Osteoblast (primary cell): ENCODE results near the gene AGPS. TPM values are rescaled to one million over a fixed set of nuclear protein-coding genes. Genes with fewer than 3 reads are reported as not detected.

Experiments used
- DNase-seq: peaks from one replicate; pipeline ENCODE4 v3.0.0; 2011; ENCODE audit warnings: low spot score, mixed read lengths; ENCODE audit not compliant: insufficient read length; ENCODE audit errors: missing footprints
- H2AFZ ChIP-seq: 2 replicates; pipeline ENCODE4 v1.6.0; 2011; ENCODE audit warnings: mild to moderate bottlenecking, low read length
- H3K27ac ChIP-seq: 2 replicates; pipeline ENCODE4 v1.5.1; 2011; ENCODE audit warnings: mild to moderate bottlenecking, low read depth, low read length, moderate library complexity
- H3K27me3 ChIP-seq: 2 replicates; pipeline ENCODE4 v1.6.0; 2012; ENCODE audit warnings: mild to moderate bottlenecking, control low read depth, inconsistent platforms, low read length, moderate library complexity; ENCODE audit not compliant: insufficient read depth
- H3K36me3 ChIP-seq: 2 replicates; pipeline ENCODE4 v1.5.1; 2011; ENCODE audit warnings: mild to moderate bottlenecking, low read length, control low read depth, moderate library complexity; ENCODE audit not compliant: insufficient read depth
- H3K4me1 ChIP-seq: 2 replicates; pipeline ENCODE4 v1.5.1; 2011; ENCODE audit warnings: mild to moderate bottlenecking, low read length, control low read depth, moderate library complexity; ENCODE audit not compliant: insufficient read depth
- H3K4me2 ChIP-seq: 2 replicates; pipeline ENCODE4 v1.6.0; 2011; ENCODE audit warnings: mild to moderate bottlenecking, low read length; ENCODE audit not compliant: insufficient read depth
- H3K4me3 ChIP-seq: fragments of 200-600 bp; sonication (generic); 3 replicates; pipeline ENCODE4 v1.5.1; 2012; ENCODE audit warnings: mild to moderate bottlenecking, low read length, inconsistent platforms; ENCODE audit not compliant: insufficient read depth
- H3K79me2 ChIP-seq: 2 replicates; pipeline ENCODE4 v1.6.0; 2012; ENCODE audit warnings: mild to moderate bottlenecking, low read length, control low read depth, inconsistent platforms; ENCODE audit not compliant: insufficient read depth
- H3K9me3 ChIP-seq: 2 replicates; pipeline ENCODE4 v1.5.1; 2011; ENCODE audit warnings: low read depth, low read length, control low read depth
- H4K20me1 ChIP-seq: 2 replicates; pipeline ENCODE4 v1.6.0; 2012; ENCODE audit warnings: mild to moderate bottlenecking, low read length, control low read depth; ENCODE audit not compliant: insufficient read depth
- total RNA-seq: library from RNA; depleted of rRNA; stranded (reverse); fragments of >200 nt; gene quantifications from 2 replicates; pipeline ENCODE4 v1.2.3, GENCODE V29; 2012
- TF ChIP-seq, protein P1 (sequence below): IDR thresholded peaks from 2 replicates; pipeline ENCODE4 v1.5.1; 2011; ENCODE audit warnings: mild to moderate bottlenecking, low read depth, low read length, moderate library complexity; ENCODE audit errors: extremely low read depth

The AGPS gene
- total RNA-seq, 1 donor: 34.0 TPM

DNA sequence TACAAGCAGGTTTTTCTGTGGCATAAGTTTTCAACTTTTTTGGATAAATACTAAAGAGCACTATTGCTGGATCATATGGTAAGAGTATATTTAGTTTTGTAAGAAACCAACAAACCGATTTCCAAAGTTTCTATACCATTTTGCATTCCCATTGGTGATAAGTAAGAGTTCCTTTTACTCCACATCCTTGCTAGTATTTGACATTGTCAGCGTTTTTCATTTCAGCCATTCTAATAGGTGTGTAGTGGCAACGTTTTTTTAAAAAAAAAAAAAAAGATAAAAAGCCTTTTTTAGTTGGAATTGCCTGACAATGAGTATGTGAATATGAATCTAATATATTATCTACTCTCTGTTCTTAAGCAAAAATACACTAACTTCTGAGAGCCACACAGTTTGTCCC is 185.9 kb downstream of the AGPS start:
- H3K9me3 ChIP-seq: no peaks in the 10 kb centered on the region
- no peaks in the 10 kb centered on the region for H3K27me3 ChIP-seq
- H3K36me3 ChIP-seq: no peaks in the 10 kb centered on the region
- H4K20me1 ChIP-seq: no peaks in the 10 kb centered on the region
- no peak overlapping the region for H3K4me3 ChIP-seq
- TF ChIP-seq, protein P1, sequence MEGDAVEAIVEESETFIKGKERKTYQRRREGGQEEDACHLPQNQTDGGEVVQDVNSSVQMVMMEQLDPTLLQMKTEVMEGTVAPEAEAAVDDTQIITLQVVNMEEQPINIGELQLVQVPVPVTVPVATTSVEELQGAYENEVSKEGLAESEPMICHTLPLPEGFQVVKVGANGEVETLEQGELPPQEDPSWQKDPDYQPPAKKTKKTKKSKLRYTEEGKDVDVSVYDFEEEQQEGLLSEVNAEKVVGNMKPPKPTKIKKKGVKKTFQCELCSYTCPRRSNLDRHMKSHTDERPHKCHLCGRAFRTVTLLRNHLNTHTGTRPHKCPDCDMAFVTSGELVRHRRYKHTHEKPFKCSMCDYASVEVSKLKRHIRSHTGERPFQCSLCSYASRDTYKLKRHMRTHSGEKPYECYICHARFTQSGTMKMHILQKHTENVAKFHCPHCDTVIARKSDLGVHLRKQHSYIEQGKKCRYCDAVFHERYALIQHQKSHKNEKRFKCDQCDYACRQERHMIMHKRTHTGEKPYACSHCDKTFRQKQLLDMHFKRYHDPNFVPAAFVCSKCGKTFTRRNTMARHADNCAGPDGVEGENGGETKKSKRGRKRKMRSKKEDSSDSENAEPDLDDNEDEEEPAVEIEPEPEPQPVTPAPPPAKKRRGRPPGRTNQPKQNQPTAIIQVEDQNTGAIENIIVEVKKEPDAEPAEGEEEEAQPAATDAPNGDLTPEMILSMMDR: no peak
- H3K4me1 ChIP-seq: no peaks in the 10 kb centered on the region
- no peak overlapping the region for H3K27ac ChIP-seq
- H3K79me2 ChIP-seq: no peaks in the 10 kb centered on the region
- H2AFZ ChIP-seq: no peak overlapping the region
- no peak overlapping the region for H3K4me2 ChIP-seq
- no peak for DNase-seq

DNA sequence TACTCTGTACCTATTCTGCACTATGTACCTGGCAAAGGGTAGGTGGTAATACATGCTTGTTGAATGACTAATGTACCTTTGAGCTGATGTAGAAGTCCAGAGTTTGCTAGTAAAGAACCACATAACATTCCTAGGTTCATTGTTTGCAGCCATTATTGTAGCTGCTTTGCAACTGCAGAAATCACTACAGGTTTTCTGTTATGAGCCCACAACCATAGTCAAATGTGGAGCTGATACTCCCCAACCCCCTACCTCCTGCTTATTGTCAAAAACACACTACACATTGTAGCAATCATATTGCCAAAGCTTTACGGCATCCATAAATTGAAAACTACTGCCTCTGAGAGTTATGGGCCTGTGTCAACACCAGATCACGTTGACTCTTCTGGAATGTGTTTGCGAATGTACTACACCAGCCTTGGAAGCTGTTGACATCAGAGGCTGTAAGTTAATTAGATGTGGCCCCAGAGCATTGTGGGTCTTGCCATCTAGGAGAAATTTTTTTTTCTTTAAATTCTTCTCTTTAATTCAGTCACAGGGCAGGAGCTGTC is 187.0 kb downstream of the AGPS start:
- DNase-seq: no peak
- TF ChIP-seq, protein P1: no peak
- Histone ChIP-seq H3K27ac (no peak overlapping the region), H2AFZ (no peak overlapping the region), H3K36me3 (no peaks in the 10 kb centered on the region), H3K9me3 (no peaks in the 10 kb centered on the region), H4K20me1 (no peaks in the 10 kb centered on the region), H3K27me3 (no peaks in the 10 kb centered on the region), H3K4me2 (no peak overlapping the region), H3K4me3 (no peak overlapping the region), H3K4me1 (no peaks in the 10 kb centered on the region), H3K79me2 (no peaks in the 10 kb centered on the region)

DNA sequence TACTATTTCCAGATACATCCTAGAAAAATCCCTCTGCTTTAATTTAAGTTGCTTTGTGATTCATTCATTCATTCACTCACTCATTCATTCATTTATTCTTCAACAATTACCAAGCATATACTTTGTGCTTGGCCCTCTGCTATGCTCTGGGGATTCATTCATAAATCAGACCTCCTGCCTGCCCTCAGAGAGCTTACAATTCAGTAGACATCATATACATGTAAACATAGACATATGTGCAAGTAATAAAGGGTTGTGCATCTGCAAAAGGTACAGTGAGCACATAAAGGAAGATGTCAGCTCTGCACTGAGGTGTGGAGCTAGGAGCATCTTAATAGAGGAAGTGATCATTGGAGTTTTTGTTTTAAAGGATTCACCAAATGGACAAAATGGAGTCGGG is 189.4 kb downstream of the AGPS start:
- Histone ChIP-seq H3K36me3 (no peaks in the 10 kb centered on the region), H3K4me3 (no peak overlapping the region), H2AFZ (no peak overlapping the region), H3K4me1 (no peaks in the 10 kb centered on the region), H3K27me3 (no peaks in the 10 kb centered on the region), H3K9me3 (no peaks in the 10 kb centered on the region), H3K4me2 (no peak overlapping the region), H4K20me1 (no peaks in the 10 kb centered on the region), H3K27ac (no peak overlapping the region), H3K79me2 (no peaks in the 10 kb centered on the region)
- no peak for DNase-seq
- TF ChIP-seq, protein P1: no peak

DNA sequence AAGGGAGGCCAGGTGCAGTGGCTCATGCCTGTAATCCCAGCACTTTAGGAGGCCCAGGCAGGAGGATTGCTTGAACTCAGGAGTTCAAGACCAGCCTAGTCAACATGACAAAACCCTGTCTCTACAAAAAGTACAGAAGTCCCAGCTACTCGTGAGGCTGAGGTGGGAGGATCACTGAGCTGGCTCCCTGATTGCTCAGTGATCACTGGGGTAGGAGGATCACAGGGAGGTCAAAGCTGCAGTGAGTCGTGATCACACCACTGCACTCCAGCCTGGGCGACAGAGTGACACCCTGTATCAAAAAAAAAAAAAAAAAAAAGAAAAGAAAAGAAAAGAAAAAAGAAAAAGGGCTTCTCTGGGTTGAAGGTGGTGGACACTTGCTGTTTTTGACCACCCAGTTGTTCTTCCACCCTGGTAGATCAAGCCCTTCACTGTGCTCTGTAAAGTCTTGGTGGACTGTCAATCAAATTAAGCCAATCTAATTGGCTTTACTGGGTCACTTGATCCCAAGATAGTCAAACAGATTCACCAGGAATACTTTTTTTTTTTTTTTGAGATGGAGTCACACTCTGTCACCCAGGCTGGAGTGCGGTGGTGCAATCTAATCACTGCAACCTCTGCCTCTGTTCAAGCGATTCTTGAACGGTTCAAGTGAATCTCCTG is 191.6 kb downstream of the AGPS start:
- Histone ChIP-seq H2AFZ (no peak overlapping the region), H4K20me1 (no peaks in the 10 kb centered on the region), H3K4me3 (no peak overlapping the region), H3K4me2 (no peak overlapping the region), H3K4me1 (no peaks in the 10 kb centered on the region), H3K27ac (no peak overlapping the region), H3K27me3 (no peaks in the 10 kb centered on the region), H3K79me2 (no peaks in the 10 kb centered on the region), H3K9me3 (no peaks in the 10 kb centered on the region), H3K36me3 (no peaks in the 10 kb centered on the region)
- TF ChIP-seq, protein P1: no peak
- DNase-seq: no peak
